HG02763 (cell line): ENCODE results near the gene ZNF8.
A peak's percentile ranks its signal among the peaks of the same experiment; 100 is the strongest.
"Not testable (repeated sequence)": the region's sequence is repeated elsewhere in the genome, so short reads cannot be mapped to it uniquely, and the experiment has no call there.

Source experiments
- ATAC-seq: cut with Tn5 transposase; IDR thresholded peaks from one replicate; pipeline ENCODE4 v1.9.1; 2021; ENCODE audit warnings: mild to moderate bottlenecking, moderate library complexity; ENCODE audit not compliant: unreplicated experiment

ZNF8 gene

GRCh38 chr19:58294743-58295374, 16.1 kb downstream of the ZNF8 start:
- ATAC-seq = no peak

- ATAC-seq = no peak
These were observed 17.3 kb downstream of the ZNF8 start for GRCh38 chr19:58296104-58296503.

- no peak for ATAC-seq
These were observed 21.9 kb downstream of the ZNF8 start for GRCh38 chr19:58300620-58301019.

GRCh38 chr19:58304255-58304654, 25.5 kb downstream of the ZNF8 start:
- ATAC-seq = no peak

GRCh38 chr19:58304748-58305064, 26.0 kb downstream of the ZNF8 start:
- no peak for ATAC-seq

GRCh38 chr19:58305065-58305931, 26.5 kb downstream of the ZNF8 start, which contains the start of gene ERVK3-1:
Gene ERVK3-1 (plus strand): TSS chr19:58305377. CDS start chr19:58312169, 6,792 bp downstream.
- ATAC-seq = peak; percentile 97

- ATAC-seq = no peak
These were observed 27.2 kb downstream of the ZNF8 start for GRCh38 chr19:58305932-58306323.

- ATAC-seq = no peak
These were observed 29.0 kb downstream of the ZNF8 start for GRCh38 chr19:58307736-58308135.

- ATAC-seq = not testable (repeated sequence)
These were observed 31.9 kb downstream of the ZNF8 start for GRCh38 chr19:58310685-58311084.

GRCh38 chr19:58311345-58311865, 32.6 kb downstream of the ZNF8 start:
- no peak for ATAC-seq

GRCh38 chr19:58315580-58315979, 36.8 kb downstream of the ZNF8 start:
- ATAC-seq = no peak

GRCh38 chr19:58317476-58318072, 38.8 kb downstream of the ZNF8 start:
- ATAC-seq = no peak

- no peak for ATAC-seq
These were observed 39.5 kb downstream of the ZNF8 start for GRCh38 chr19:58318297-58318696.

GRCh38 chr19:58319241-58319640, 40.5 kb downstream of the ZNF8 start:
- no peak for ATAC-seq

- no peak for ATAC-seq
These were observed 46.7 kb downstream of the ZNF8 start for GRCh38 chr19:58325311-58326022.

GRCh38 chr19:58326501-58326913, 47.8 kb downstream of the ZNF8 start:
- ATAC-seq = no peak

GRCh38 chr19:58326914-58327726, 48.4 kb downstream of the ZNF8 start, which contains the start of gene ZSCAN22:
Gene ZSCAN22 (plus strand): TSS chr19:58326994. CDS start chr19:58334803, 7,809 bp downstream.
- ATAC-seq = peak; percentile 76

- no peak for ATAC-seq
These were observed 50.2 kb downstream of the ZNF8 start for GRCh38 chr19:58328999-58329398.

GRCh38 chr19:58330458-58330857, 51.7 kb downstream of the ZNF8 start:
- no peak for ATAC-seq

GRCh38 chr19:58332697-58333096, 53.9 kb downstream of the ZNF8 start:
- no peak for ATAC-seq
